Panc1 (cell line): ENCODE results near the gene ATXN7L2. TPM values are rescaled to one million over a fixed set of nuclear protein-coding genes. Genes with fewer than 3 reads are reported as not detected.

Experiments
- ATAC-seq: fragments of 200-7000 bp; cut with Tn5 transposase; 2 replicates; pipeline ENCODE4 v1.9.1; 2020; ENCODE audit warnings: mild to moderate bottlenecking, moderate library complexity
- BruUV-seq: library from RNA; stranded (reverse); fragments of 400-500 nt; replicated peaks from 2 replicates; lab custom pipeline; 2021; lab: Mats Ljungman, UMichigan
- CTCF ChIA-PET: fragments of 300-600 bp; sonication (Branson Sonifier 250); formaldehyde crosslinking; loops from one replicate; lab custom pipeline; 2022; ENCODE audit warnings: antibody characterized with exemption; lab: Charles Lee
- POLR2A ChIA-PET: fragments of 300-600 bp; sonication (Branson Sonifier 250); formaldehyde crosslinking; loops from one replicate; lab custom pipeline; 2022; ENCODE audit warnings: antibody characterized with exemption; lab: Charles Lee
- DNase-seq: peaks from one replicate; pipeline ENCODE4 v3.0.0-alpha.2; 2010; ENCODE audit warnings: low read depth, low spot score
- H3K27ac ChIP-seq: 2 replicates; pipeline ENCODE4 v1.5.1; 2011; ENCODE audit warnings: mild to moderate bottlenecking, low read length, inconsistent platforms
- H3K27me3 ChIP-seq: fragments of 200-500 bp; sonication (Bioruptor generic); 2 replicates; pipeline ENCODE4 v1.6.0; 2014; ENCODE audit warnings: low read length, inconsistent platforms; ENCODE audit not compliant: control insufficient read depth, insufficient read depth
- H3K36me3 ChIP-seq: fragments of 200-500 bp; sonication (Bioruptor generic); 2 replicates; pipeline ENCODE4 v1.5.1; 2014; ENCODE audit warnings: inconsistent platforms, mild to moderate bottlenecking, low read length, moderate library complexity; ENCODE audit not compliant: control insufficient read depth, insufficient read depth
- H3K4me1 ChIP-seq: 2 replicates; pipeline ENCODE4 v1.5.1; 2011; ENCODE audit warnings: inconsistent platforms, mild to moderate bottlenecking, low read length, moderate library complexity; ENCODE audit not compliant: control insufficient read depth, insufficient read depth
- H3K4me3 ChIP-seq, 2 experiments: 2 replicates each; pipeline ENCODE4 v1.5.1; 2011 to 2012; ENCODE audit warnings: low read depth in 2 of 2, low read length in 2 of 2, mild to moderate bottlenecking in 2 of 2, inconsistent platforms in 1 of 2, moderate library complexity in 1 of 2
- H3K9me3 ChIP-seq: fragments of 200-500 bp; sonication (Bioruptor generic); 2 replicates; pipeline ENCODE4 v1.5.1; 2014; ENCODE audit warnings: low read depth, mild to moderate bottlenecking, inconsistent platforms, low read length, moderate library complexity; ENCODE audit not compliant: control insufficient read depth, insufficient read depth
- CTCF ChIP-seq: fragments of 450-650 bp; IDR thresholded peaks from 2 replicates; pipeline ENCODE4 v1.5.1; 2017; ENCODE audit warnings: mild to moderate bottlenecking
- POLR2AphosphoS5 ChIP-seq: IDR thresholded peaks from 2 replicates; pipeline ENCODE4 v1.6.1; 2012; ENCODE audit warnings: mild to moderate bottlenecking, low read depth, low read length, moderate library complexity
- REST ChIP-seq, 2 experiments: IDR thresholded peaks; 2 replicates each; pipeline ENCODE4 v1.6.1; 2011 to 2012; ENCODE audit warnings: low read depth in 2 of 2, control low read depth in 1 of 2, low read length in 1 of 2, mild to moderate bottlenecking in 1 of 2, moderate library complexity in 1 of 2; ENCODE audit not compliant: insufficient read depth in 1 of 2
- SIN3A ChIP-seq: IDR thresholded peaks from 2 replicates; pipeline ENCODE4 v1.6.1; 2012; ENCODE audit warnings: low read depth, mild to moderate bottlenecking, low read length, moderate library complexity, borderline replicate concordance; ENCODE audit not compliant: insufficient read depth
- TCF7L2 ChIP-seq: IDR thresholded peaks from 2 replicates; pipeline ENCODE4 v1.6.1; 2011; ENCODE audit warnings: mild to moderate bottlenecking, low read depth, low read length, inconsistent platforms
- in situ Hi-C: cut with HindIII; loops from 2 replicates; pipeline ENCODE4 v1.10.0; 2016; ENCODE audit warnings: low sequenced_read_pairs, low pct_unique_long_range_greater_than_20kb
- intact Hi-C: fragments of 100-400 bp; cut with micrococcal nuclease; formaldehyde crosslinking; loops from one replicate; pipeline ENCODE4 v1.10.0; 2022; ENCODE audit not compliant: unreplicated experiment
- total RNA-seq: library from RNA; stranded (reverse); gene quantifications from one replicate; pipeline ENCODE4 v1.2.1, GENCODE V29; 2021; ENCODE audit not compliant: unreplicated experiment

ATXN7L2 gene
- total RNA-seq, 1 experiment from 2014 or later, result 4.9 TPM

- Histone ChIP-seq H3K27ac (no peak overlapping the region), H3K9me3 (no peaks in the 10 kb centered on the region), H3K36me3 (no peaks in the 10 kb centered on the region), H3K4me3 (peak overlapping the region in 1 of 2 experiments; percentile 49; a peak in 2 of 4 replicates), H3K27me3 (no peaks in the 10 kb centered on the region), H3K4me1 (no peaks in the 10 kb centered on the region)
- intact Hi-C loops (no loop called here), in situ Hi-C loops (no loop called here)
- POLR2A ChIA-PET, result no interaction called here
- TF ChIP-seq TCF7L2 (no peak), REST (IDR thresholded peaks at IDR 0.05; ENCODE audit: insufficient read depth in 1 of 2, low read depth in 2 of 2, low read length in 1 of 2) (no peak), SIN3A (no peak), CTCF (no peak), POLR2AphosphoS5 (no peak)
- no peak for DNase-seq
- CTCF ChIA-PET, result no interaction called here
- no peak for ATAC-seq
- BruUV-seq, result no TSS peak
Measured at GRCh38 chr1:109508873-109509175, 25.1 kb downstream of the ATXN7L2 start.

- intact Hi-C loops (no loop called here), in situ Hi-C loops (no loop called here)
- Histone ChIP-seq H3K27me3 (no peaks in the 10 kb centered on the region), H3K4me3 (peak within 1 kb of the TSS; percentile 49 to 67), H3K36me3 (no peaks in the 10 kb centered on the region), H3K4me1 (no peaks in the 10 kb centered on the region), H3K27ac (no peak within 1 kb of the TSS), H3K9me3 (no peaks in the 10 kb centered on the region)
- no TSS peak for BruUV-seq
- TF ChIP-seq SIN3A (no peak), TCF7L2 (no peak), REST (IDR thresholded peaks at IDR 0.05; ENCODE audit: insufficient read depth in 1 of 2, low read depth in 2 of 2, low read length in 1 of 2) (no peak), POLR2AphosphoS5 (no peak), CTCF (no peak)
- CTCF ChIA-PET, result interaction anchor here (0.7 to 0.8 kb wide), 2 partner anchors 11 to 19 kb away, joined by 3 to 5 read pairs; no protein-coding TSS in a partner anchor
- ATAC-seq (peak; percentile 80), DNase-seq (no peak)
- POLR2A ChIA-PET, result no interaction called here
Measured at GRCh38 chr1:109509176-109510134, 25.8 kb downstream of the ATXN7L2 start, which contains the start of gene AMIGO1. AMIGO1 (minus strand) TSS chr1:109509727; CDS start chr1:109508912, 815 bp downstream.
